IMR-90 (cell line): ENCODE results near the gene MYNN. TPM values are rescaled to one million over a fixed set of nuclear protein-coding genes. Genes with fewer than 3 reads are reported as not detected.

Experiments used
- ATAC-seq: fragments of 200-7000 bp; cut with Tn5 transposase; 2 replicates; pipeline ENCODE4 v1.9.1; 2020; ENCODE audit warnings: low read depth, mild to moderate bottlenecking, moderate library complexity
- BruUV-seq: library from RNA; stranded (reverse); fragments of 400-500 nt; replicated peaks from 2 replicates; lab custom pipeline; 2021; lab: Mats Ljungman, UMichigan
- CTCF ChIA-PET: fragments of 300-600 bp; formaldehyde crosslinking; extraction: SDS; loops from one replicate; lab custom pipeline; 2021; ENCODE audit warnings: antibody characterized with exemption; lab: Yijun Ruan, JAX
- POLR2A ChIA-PET: fragments of 300-600 bp; sonication (Branson Sonifier 250); formaldehyde crosslinking; loops from one replicate; lab custom pipeline; 2022; ENCODE audit warnings: antibody characterized with exemption; ENCODE audit not compliant: unreplicated experiment; lab: Charles Lee
- DNase-seq: peaks from one replicate; pipeline ENCODE4 v3.0.0; 2013
- H2AFZ ChIP-seq: replicated peaks from 2 replicates; pipeline ENCODE3; 2013; ENCODE audit warnings: low read length, mild to moderate bottlenecking; ENCODE audit not compliant: poor library complexity
- H2AK5ac ChIP-seq: 2 replicates; pipeline ENCODE4 v1.6.1; 2013; ENCODE audit warnings: low read depth, low read length, inconsistent platforms
- H2AK9ac ChIP-seq: replicated peaks from 2 replicates; pipeline ENCODE3; 2013; ENCODE audit warnings: mild to moderate bottlenecking, low read depth, low read length, moderate library complexity; ENCODE audit not compliant: poor library complexity
- H2BK120ac ChIP-seq: 2 replicates; pipeline ENCODE4 v1.6.1; 2013; ENCODE audit warnings: low read depth, low read length, inconsistent platforms
- H2BK15ac ChIP-seq: 3 replicates; pipeline ENCODE4 v1.6.1; 2013; ENCODE audit warnings: low read depth, low read length, inconsistent platforms
- H2BK20ac ChIP-seq: 2 replicates; pipeline ENCODE4 v1.6.1; 2013; ENCODE audit warnings: low read depth, mild to moderate bottlenecking, inconsistent platforms, low read length, moderate library complexity
- H2BK5ac ChIP-seq: 2 replicates; pipeline ENCODE4 v1.6.1; 2013; ENCODE audit warnings: mild to moderate bottlenecking, low read depth, low read length, inconsistent platforms; ENCODE audit not compliant: poor library complexity, severe bottlenecking
- H3K14ac ChIP-seq: replicated peaks from 2 replicates; pipeline ENCODE4 v1.6.1; 2013; ENCODE audit warnings: low read depth, low read length, inconsistent platforms
- H3K18ac ChIP-seq: 2 replicates; pipeline ENCODE4 v1.6.1; 2013; ENCODE audit warnings: low read depth, low read length, control low read depth
- H3K23ac ChIP-seq: 2 replicates; pipeline ENCODE4 v1.6.1; 2013; ENCODE audit warnings: low read depth, low read length, inconsistent platforms
- H3K27ac ChIP-seq: 2 replicates; pipeline ENCODE4 v1.5.1; 2013; ENCODE audit warnings: mild to moderate bottlenecking, control low read depth, low read length; ENCODE audit not compliant: insufficient read depth
- H3K27me3 ChIP-seq: 2 replicates; pipeline ENCODE4 v1.6.1; 2013; ENCODE audit warnings: low read length; ENCODE audit not compliant: control insufficient read depth, insufficient read depth
- H3K36me3 ChIP-seq: 2 replicates; pipeline ENCODE4 v1.6.1; 2013; ENCODE audit warnings: low read length, mixed read lengths; ENCODE audit not compliant: control insufficient read depth, insufficient read depth
- H3K4ac ChIP-seq: 2 replicates; pipeline ENCODE4 v1.6.1; 2013; ENCODE audit warnings: low read depth, low read length, inconsistent platforms
- H3K4me1 ChIP-seq: 2 replicates; pipeline ENCODE4 v1.6.1; 2013; ENCODE audit warnings: low read length, mixed read lengths; ENCODE audit not compliant: control insufficient read depth, insufficient read depth
- H3K4me2 ChIP-seq: 2 replicates; pipeline ENCODE4 v1.6.1; 2013; ENCODE audit warnings: low read depth, mild to moderate bottlenecking, control low read depth, low read length, moderate library complexity
- H3K4me3 ChIP-seq: 2 replicates; pipeline ENCODE4 v1.5.1; 2013; ENCODE audit warnings: low read depth, mild to moderate bottlenecking, control low read depth, low read length, moderate library complexity; ENCODE audit not compliant: insufficient read depth
- H3K56ac ChIP-seq: 2 replicates; pipeline ENCODE4 v1.6.1; 2013; ENCODE audit warnings: low read length, inconsistent platforms; ENCODE audit not compliant: insufficient read depth; ENCODE audit errors: extremely low read depth
- H3K79me1 ChIP-seq, 2 experiments: 2 replicates each; pipeline ENCODE4 v1.6.1; 2013; ENCODE audit warnings: low read length in 2 of 2, inconsistent platforms in 1 of 2, low read depth in 1 of 2
- H3K9ac ChIP-seq: 2 replicates; pipeline ENCODE4 v1.6.1; 2013; ENCODE audit warnings: low read depth, low read length, control low read depth
- H3K9me1 ChIP-seq: 2 replicates; pipeline ENCODE4 v1.6.1; 2013; ENCODE audit warnings: low read length, inconsistent platforms; ENCODE audit not compliant: insufficient read depth
- H3K9me3 ChIP-seq: 2 replicates; pipeline ENCODE4 v1.6.1; 2013; ENCODE audit warnings: low read length; ENCODE audit not compliant: control insufficient read depth, insufficient read depth
- H4K20me1 ChIP-seq: 2 replicates; pipeline ENCODE4 v1.6.1; 2013; ENCODE audit warnings: low read length, inconsistent platforms; ENCODE audit not compliant: insufficient read depth
- H4K5ac ChIP-seq: 2 replicates; pipeline ENCODE4 v1.6.1; 2013; ENCODE audit warnings: mild to moderate bottlenecking, low read depth, low read length, control low read depth
- H4K8ac ChIP-seq, 2 experiments: 2 replicates each; pipeline ENCODE4 v1.6.1; 2013; ENCODE audit warnings: low read depth in 2 of 2, low read length in 2 of 2, control low read depth in 1 of 2, inconsistent platforms in 1 of 2
- H4K91ac ChIP-seq: 2 replicates; pipeline ENCODE4 v1.6.1; 2013; ENCODE audit warnings: low read depth, low read length, inconsistent platforms; ENCODE audit not compliant: insufficient read depth
- CHD1 ChIP-seq: IDR thresholded peaks from 2 replicates; pipeline ENCODE4 v1.6.1; 2012; ENCODE audit warnings: low read depth, low read length, improper control_type of control experiment
- FOS ChIP-seq: fragments of 150-350 bp; IDR thresholded peaks from 2 replicates; pipeline ENCODE4 v1.6.1; 2016; ENCODE audit warnings: low read depth, low read length
- SMC3 ChIP-seq: fragments of 150-350 bp; IDR thresholded peaks from 2 replicates; pipeline ENCODE4 v1.6.1; 2016; ENCODE audit warnings: low read depth, mild to moderate bottlenecking, antibody characterized with exemption, low read length, moderate library complexity
- WGBS, 2 experiments: methylation state at CpG; one replicate each; pipeline versions ENCODE4 v1.1.5 to v1.1.7; 2013; ENCODE audit warnings: missing lambda C conversion rate in 2 of 2; ENCODE audit not compliant: insufficient read length in 1 of 2; ENCODE audit errors: extremely low coverage in 2 of 2; 5-methylcytosine and 5-hydroxymethylcytosine counted together
- dilution Hi-C: fragments of 300-500 bp; cut with HindIII; formaldehyde crosslinking; loops from one replicate; pipeline ENCODE4 v1.14.3; 2018; ENCODE audit warnings: low sequenced_read_pairs; ENCODE audit not compliant: unreplicated experiment
- in situ Hi-C: fragments of 300-500 bp; cut with MboI; formaldehyde crosslinking; loops from 3 replicates; pipeline ENCODE4 v1.14.3; 2019; ENCODE audit warnings: low sequenced_read_pairs, inconsistent platforms, mixed read lengths
- intact Hi-C: fragments of 100-400 bp; cut with micrococcal nuclease; formaldehyde crosslinking; loops from 2 replicates; pipeline ENCODE4 v1.10.0; 2022
- polyA plus RNA-seq, 3 experiments: library from polyadenylated mRNA; depleted of rRNA; stranded (reverse); fragments of >200 nt; gene quantifications; 2 replicates each; pipeline ENCODE4 v1.2.3, GENCODE V29; 2012; ENCODE audit warnings: low replicate concordance in 1 of 3
- total RNA-seq: library from RNA; depleted of rRNA; stranded (reverse); fragments of >200 nt; gene quantifications from 2 replicates; pipeline ENCODE4 v1.2.3, GENCODE V29; 2012

Gene MYNN
- total and polyA plus RNA-seq, 2 of the 4 experiments (the other 2 are of a cell fraction) = 11.8 to 26.9 TPM

DNA sequence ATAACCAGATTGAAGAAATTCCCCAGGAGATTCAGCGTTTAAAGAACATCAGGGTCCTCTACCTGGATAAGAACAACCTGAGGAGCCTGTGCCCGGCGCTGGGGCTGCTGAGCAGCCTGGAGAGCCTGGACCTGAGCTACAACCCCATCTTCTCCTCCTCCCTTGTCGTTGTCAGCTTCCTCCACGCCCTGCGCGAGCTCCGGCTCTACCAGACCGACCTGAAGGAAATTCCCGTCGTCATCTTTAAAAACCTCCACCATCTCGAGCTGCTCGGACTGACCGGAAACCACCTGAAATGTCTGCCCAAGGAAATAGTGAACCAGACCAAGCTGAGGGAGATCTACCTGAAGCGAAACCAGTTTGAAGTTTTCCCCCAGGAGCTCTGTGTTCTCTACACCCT lies 48.9 kb downstream of the MYNN start:
- 94% methylated on average over 12 of the region's 15 CpGs; no CpG with 5 or more reads in 1 of the 2 experiments for WGBS, 2 experiments
- Histone ChIP-seq H2AFZ (no peak overlapping the region), H2BK5ac (no peak overlapping the region), H3K9ac (no peak overlapping the region), H3K23ac (no peak overlapping the region), H3K9me1 (no peaks in the 10 kb centered on the region), H2BK15ac (no peak overlapping the region), H3K56ac (no peak overlapping the region), H3K27me3 (no peaks in the 10 kb centered on the region), H2AK9ac (no peak overlapping the region), H3K4me1 (peaks cover 3% of the 10 kb centered on the region), H3K4me3 (no peak overlapping the region), H3K27ac (no peak overlapping the region), H3K36me3 (no peaks in the 10 kb centered on the region), H3K4ac (no peak overlapping the region), H3K18ac (no peak overlapping the region), H4K91ac (no peak overlapping the region), H3K79me1 (no peaks in the 10 kb centered on the region), H3K14ac (no peak overlapping the region), H4K5ac (no peak overlapping the region), H3K9me3 (no peaks in the 10 kb centered on the region), H4K20me1 (no peaks in the 10 kb centered on the region), H2BK120ac (no peak overlapping the region), H4K8ac (no peak overlapping the region), H2BK20ac (no peak overlapping the region), H3K4me2 (no peak overlapping the region), H2AK5ac (no peak overlapping the region)
- no peak for TF ChIP-seq CHD1
- TF ChIP-seq FOS = no peak
- no peak for TF ChIP-seq SMC3
- dilution Hi-C loops (no loop called here), intact Hi-C loops (no loop called here), in situ Hi-C loops (no loop called here)
- ChIA-PET POLR2A (no interaction called here), CTCF (interaction anchor here (0.7 kb wide), 1 partner anchor 65 kb away, joined by 3 read pairs; no protein-coding TSS in a partner anchor)
- ATAC-seq (no peak), DNase-seq (no peak)
- BruUV-seq = no TSS peak
